ENCODE measurements around the gene AIG1.
"Not testable (repeated sequence)": the region's sequence is repeated elsewhere in the genome, so short reads cannot be mapped to it uniquely, and the experiment has no call there.

The AIG1 gene

GRCh38 chr6:143060806-143061596, at the start of gene AIG1:
AIG1 (plus strand) TSS chr6:143060889; CDS start chr6:143060926, 37 bp downstream.
- TF ChIP-seq CTCF (IDR thresholded peaks at IDR 0.05) = no peak
- Histone ChIP-seq H3K4me3 (peak within 1 kb of the TSS; percentile 93), H3K27ac (peak within 1 kb of the TSS; percentile 83 to 93)
- peak; percentile 81 for DNase-seq (ENCODE audit: low spot score)

GRCh38 chr6:143014764-143015163, 45.9 kb upstream of the AIG1 start:
- no peak overlapping the region for H3K27ac ChIP-seq
- no peak for DNase-seq (ENCODE audit: low spot score)

GRCh38 chr6:143015300-143015706, 45.4 kb upstream of the AIG1 start:
- TF ChIP-seq CTCF (IDR thresholded peaks at IDR 0.05) = no peak
- DNase-seq (ENCODE audit: low spot score) = no peak
- Histone ChIP-seq H3K4me3 (no peak overlapping the region), H3K27ac (no peak overlapping the region)

More at GRCh38 chr6:143014764-143015163, 45.9 kb upstream of the AIG1 start:
- TF ChIP-seq CTCF (IDR thresholded peaks at IDR 0.05) = no peak
- no peak overlapping the region for H3K4me3 ChIP-seq

GRCh38 chr6:143018955-143019354, 41.7 kb upstream of the AIG1 start:
- TF ChIP-seq CTCF (IDR thresholded peaks at IDR 0.05) = no peak
- DNase-seq (ENCODE audit: low spot score) = no peak
- no peak overlapping the region for H3K27ac ChIP-seq
- H3K4me3 ChIP-seq = no peak overlapping the region

- not testable (repeated sequence) for DNase-seq (ENCODE audit: low spot score)
These were observed 39.8 kb upstream of the AIG1 start for GRCh38 chr6:143020862-143021261.

GRCh38 chr6:143021543-143021942, 39.1 kb upstream of the AIG1 start:
- Histone ChIP-seq H3K4me3 (no peak overlapping the region), H3K27ac (no peak overlapping the region)
- no peak for TF ChIP-seq CTCF (IDR thresholded peaks at IDR 0.05)
- no peak for DNase-seq (ENCODE audit: low spot score)

More at GRCh38 chr6:143020862-143021261, 39.8 kb upstream of the AIG1 start:
- H3K4me3 ChIP-seq, H3K27ac ChIP-seq: not testable (repeated sequence)

GRCh38 chr6:143022587-143022986, 38.1 kb upstream of the AIG1 start:
- no peak overlapping the region for H3K4me3 ChIP-seq
- DNase-seq (ENCODE audit: low spot score) = no peak
- H3K27ac ChIP-seq = no peak overlapping the region
- TF ChIP-seq CTCF (IDR thresholded peaks at IDR 0.05) = no peak

Measured in coronary artery (tissue), 2 donors.